Neural progenitor cell (in vitro differentiated cells): ENCODE results near the gene C11orf58. TPM values are rescaled to one million over a fixed set of nuclear protein-coding genes. Genes with fewer than 3 reads are reported as not detected.

Experiments
- DNase-seq: peaks from one replicate; pipeline ENCODE4 v3.0.0-alpha.2; 2016; ENCODE audit warnings: low spot score
- H2AFZ ChIP-seq: fragments of 200-600 bp; sonication (generic); replicated peaks from 2 replicates; pipeline ENCODE4 v1.6.1; 2016; ENCODE audit warnings: antibody characterized with exemption
- H3F3A ChIP-seq: fragments of 200-600 bp; sonication (generic); 2 replicates; pipeline ENCODE4 v1.6.1; 2016; ENCODE audit warnings: antibody characterized with exemption, low read depth
- H3K27ac ChIP-seq: fragments of 200-600 bp; sonication (generic); 2 replicates; pipeline ENCODE4 v1.5.1; 2016; ENCODE audit warnings: mild to moderate bottlenecking
- H3K27me3 ChIP-seq: fragments of 200-600 bp; sonication (generic); 2 replicates; pipeline ENCODE4 v1.6.1; 2016; ENCODE audit warnings: mild to moderate bottlenecking, moderate library complexity
- H3K36me3 ChIP-seq: fragments of 200-600 bp; sonication (generic); 2 replicates; pipeline ENCODE4 v1.5.1; 2016
- H3K4me1 ChIP-seq: fragments of 200-600 bp; sonication (generic); 2 replicates; pipeline ENCODE4 v1.6.1; 2016; ENCODE audit warnings: mixed run types
- H3K4me2 ChIP-seq: fragments of 200-600 bp; sonication (generic); 2 replicates; pipeline ENCODE4 v1.6.1; 2016
- H3K4me3 ChIP-seq: fragments of 200-600 bp; sonication (generic); 2 replicates; pipeline ENCODE4 v1.5.1; 2016
- H3K79me2 ChIP-seq: fragments of 200-600 bp; sonication (generic); 2 replicates; pipeline ENCODE4 v1.6.1; 2016; ENCODE audit warnings: low read depth
- H3K9ac ChIP-seq: fragments of 200-600 bp; sonication (generic); 2 replicates; pipeline ENCODE4 v1.6.1; 2016
- H3K9me3 ChIP-seq: fragments of 200-600 bp; sonication (generic); 2 replicates; pipeline ENCODE4 v1.5.1; 2016; ENCODE audit warnings: low read depth
- H4K20me1 ChIP-seq: fragments of 200-600 bp; sonication (generic); 2 replicates; pipeline ENCODE4 v1.6.1; 2016; ENCODE audit warnings: low read depth
- H3K27ac Mint-ChIP-seq: 3 replicates; pipeline ENCODE4 v1.8.0; 2021; ENCODE audit warnings: mixed read lengths
- H3K27me3 Mint-ChIP-seq: 2 replicates; pipeline ENCODE4 v1.8.0; 2022; ENCODE audit warnings: low read depth, mild to moderate bottlenecking, inconsistent platforms, moderate library complexity, mixed read lengths; ENCODE audit not compliant: insufficient read depth
- H3K36me3 Mint-ChIP-seq: 3 replicates; pipeline ENCODE4 v1.8.0; 2021; ENCODE audit warnings: mixed read lengths
- H3K4me1 Mint-ChIP-seq: 3 replicates; pipeline ENCODE4 v1.8.0; 2021; ENCODE audit warnings: mixed read lengths
- H3K4me3 Mint-ChIP-seq: 3 replicates; pipeline ENCODE4 v1.8.0; 2021; ENCODE audit warnings: mild to moderate bottlenecking, moderate library complexity, mixed read lengths
- H3K9me3 Mint-ChIP-seq: 3 replicates; pipeline ENCODE4 v1.8.0; 2020; ENCODE audit warnings: mixed read lengths
- CTCF ChIP-seq: fragments of 200-600 bp; sonication (generic); IDR thresholded peaks from 2 replicates; pipeline ENCODE4 v1.5.1; 2017; ENCODE audit warnings: antibody characterized with exemption, mild to moderate bottlenecking
- EZH2 ChIP-seq: fragments of 200-600 bp; sonication (generic); IDR thresholded peaks from 2 replicates; pipeline ENCODE4 v1.6.1; 2017; ENCODE audit warnings: antibody characterized with exemption, mild to moderate bottlenecking, moderate library complexity
- EZH2phosphoT487 ChIP-seq: fragments of 200-600 bp; sonication (generic); IDR thresholded peaks from 2 replicates; pipeline ENCODE4 v1.6.1; 2017; ENCODE audit warnings: antibody characterized with exemption
- total RNA-seq: library from RNA; depleted of rRNA; stranded (reverse); fragments of >200 nt; gene quantifications from 2 replicates; pipeline ENCODE4 v1.2.3, GENCODE V29; 2015; ENCODE audit warnings: low replicate concordance

The C11orf58 gene
- total RNA-seq, 1 donor from 2014 or later = 320 TPM

DNA sequence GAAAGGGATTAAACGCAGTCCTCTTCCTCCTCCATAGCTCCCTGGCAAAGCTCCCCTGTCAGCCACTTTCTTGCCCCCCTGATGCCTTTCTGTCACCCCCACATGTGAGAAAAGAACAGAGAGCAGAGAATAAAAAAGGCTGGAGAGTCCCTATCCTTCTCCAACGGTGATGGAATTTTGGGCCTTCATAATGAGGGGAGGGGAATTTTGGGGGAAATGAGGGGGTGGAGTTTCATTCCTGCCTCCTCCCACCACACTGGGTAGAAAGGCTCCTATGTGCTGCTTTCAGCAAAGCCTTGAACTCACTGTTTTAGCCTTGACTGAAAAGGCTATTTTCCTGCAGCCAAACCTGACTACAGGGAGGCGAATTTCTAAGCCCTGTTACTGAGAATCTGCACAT lies 59.3 kb downstream of the C11orf58 start:
- Histone ChIP-seq H3K27me3 (no peaks in the 10 kb centered on the region), H3K9ac (no peak overlapping the region), H3K4me2 (no peak overlapping the region), H4K20me1 (no peaks in the 10 kb centered on the region), H3K4me1 (peaks cover 20% of the 10 kb centered on the region), H3K36me3 (no peaks in the 10 kb centered on the region), H3K4me3 (no peak overlapping the region), H3K79me2 (no peaks in the 10 kb centered on the region), H3K27ac (no peak overlapping the region), H3F3A (no peaks in the 10 kb centered on the region), H3K9me3 (no peaks in the 10 kb centered on the region), H2AFZ (no peak overlapping the region)
- TF ChIP-seq CTCF (no peak), EZH2 (no peak), EZH2phosphoT487 (no peak)
- no peaks in the 10 kb centered on the region for H3K27me3 Mint-ChIP-seq
- H3K4me1 Mint-ChIP-seq = peaks cover 15% of the 10 kb centered on the region
- H3K4me3 Mint-ChIP-seq = no peak overlapping the region
- H3K9me3 Mint-ChIP-seq = no peaks in the 10 kb centered on the region
- H3K27ac Mint-ChIP-seq = peak overlapping the region; percentile 50
- H3K36me3 Mint-ChIP-seq = peaks cover 22% of the 10 kb centered on the region
- DNase-seq = no peak

DNA sequence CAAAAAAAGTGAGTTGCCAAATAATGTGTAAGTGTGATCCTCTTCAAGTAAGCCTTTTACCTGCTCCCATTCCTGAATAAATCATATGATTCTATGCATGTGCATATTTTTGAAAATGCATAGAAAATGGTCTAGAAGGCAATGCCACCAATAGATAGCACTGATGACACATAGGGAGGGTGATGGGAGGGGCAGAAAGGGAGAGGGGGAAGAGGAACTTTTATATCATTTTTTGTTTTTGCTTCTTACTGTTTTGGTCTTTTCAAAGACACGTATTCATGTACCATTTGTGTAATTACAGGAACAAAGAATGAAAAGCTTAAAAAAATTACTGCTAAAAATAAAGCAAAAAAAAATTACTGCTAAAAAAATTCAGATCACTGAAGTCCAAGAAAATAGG lies 60.8 kb downstream of the C11orf58 start:
- Histone ChIP-seq H3K36me3 (no peaks in the 10 kb centered on the region), H3K9me3 (no peaks in the 10 kb centered on the region), H3F3A (no peaks in the 10 kb centered on the region), H3K27ac (no peak overlapping the region), H3K9ac (no peak overlapping the region), H2AFZ (no peak overlapping the region), H3K79me2 (no peaks in the 10 kb centered on the region), H3K4me2 (no peak overlapping the region), H3K27me3 (no peaks in the 10 kb centered on the region), H3K4me1 (peaks cover 13% of the 10 kb centered on the region), H3K4me3 (no peak overlapping the region), H4K20me1 (no peaks in the 10 kb centered on the region)
- H3K36me3 Mint-ChIP-seq = peaks cover 17% of the 10 kb centered on the region
- no peak overlapping the region for H3K27ac Mint-ChIP-seq
- DNase-seq = no peak
- no peaks in the 10 kb centered on the region for H3K27me3 Mint-ChIP-seq
- H3K4me1 Mint-ChIP-seq = peaks cover 18% of the 10 kb centered on the region
- H3K9me3 Mint-ChIP-seq = no peaks in the 10 kb centered on the region
- H3K4me3 Mint-ChIP-seq = no peak overlapping the region
- TF ChIP-seq EZH2phosphoT487 = no peak
- no peak for TF ChIP-seq EZH2
- no peak for TF ChIP-seq CTCF

DNA sequence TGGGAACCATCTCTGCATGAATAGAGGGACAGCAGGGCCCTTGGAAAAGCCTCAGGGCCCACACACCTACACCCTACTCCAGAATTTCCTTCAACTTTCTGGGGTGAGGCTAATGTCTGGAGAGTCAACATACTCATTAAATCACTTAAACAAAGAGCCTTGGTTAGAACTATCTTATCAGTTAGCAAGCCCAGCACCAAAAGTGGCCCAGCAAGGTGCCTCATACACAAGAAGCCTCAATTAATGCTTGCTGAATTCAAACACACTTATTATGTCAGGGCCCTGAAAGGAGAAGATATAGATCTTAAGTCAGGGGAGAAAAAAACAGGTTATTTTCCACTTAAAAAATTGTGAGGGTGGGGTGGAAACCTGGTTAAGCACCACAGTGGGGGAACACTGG lies 61.4 kb downstream of the C11orf58 start:
- no peak overlapping the region for H3K27ac Mint-ChIP-seq
- H3K27ac ChIP-seq = peak overlapping the region; percentile 6

More for the DNA sequence above, 61.4 kb downstream of the C11orf58 start:
- Histone ChIP-seq H2AFZ (no peak overlapping the region), H4K20me1 (no peaks in the 10 kb centered on the region), H3K9me3 (no peaks in the 10 kb centered on the region), H3K9ac (no peak overlapping the region), H3K4me1 (peaks cover 12% of the 10 kb centered on the region), H3F3A (no peaks in the 10 kb centered on the region), H3K27me3 (no peaks in the 10 kb centered on the region), H3K79me2 (no peaks in the 10 kb centered on the region), H3K4me2 (no peak overlapping the region), H3K36me3 (no peaks in the 10 kb centered on the region), H3K4me3 (no peak overlapping the region)
- TF ChIP-seq CTCF = no peak
- no peak for TF ChIP-seq EZH2
- no peak for TF ChIP-seq EZH2phosphoT487
- no peaks in the 10 kb centered on the region for H3K9me3 Mint-ChIP-seq
- no peak overlapping the region for H3K4me3 Mint-ChIP-seq
- H3K4me1 Mint-ChIP-seq = peaks cover 15% of the 10 kb centered on the region
- no peaks in the 10 kb centered on the region for H3K27me3 Mint-ChIP-seq
- H3K36me3 Mint-ChIP-seq = peaks cover 13% of the 10 kb centered on the region
- no peak for DNase-seq
